HUES48 (cell line): Measurements from ENCODE around the gene DPH1.

Experiments
- H3K27ac ChIP-seq: one replicate; pipeline ENCODE4 v1.7.0; 2013; ENCODE audit warnings: low read depth, low read length, inconsistent platforms
- H3K27me3 ChIP-seq: 2 replicates; pipeline ENCODE4 v1.6.1; 2013; ENCODE audit warnings: mild to moderate bottlenecking, low read length; ENCODE audit not compliant: control insufficient read depth, insufficient read depth
- H3K36me3 ChIP-seq: 2 replicates; pipeline ENCODE4 v1.6.1; 2013; ENCODE audit warnings: low read length; ENCODE audit not compliant: control insufficient read depth, insufficient read depth
- H3K4me1 ChIP-seq: 2 replicates; pipeline ENCODE4 v1.6.1; 2013; ENCODE audit warnings: mild to moderate bottlenecking, low read length; ENCODE audit not compliant: control insufficient read depth, insufficient read depth
- H3K4me3 ChIP-seq: 2 replicates; pipeline ENCODE4 v1.5.1; 2013; ENCODE audit warnings: mild to moderate bottlenecking, low read depth, low read length
- H3K9ac ChIP-seq: 2 replicates; pipeline ENCODE4 v1.6.1; 2013; ENCODE audit warnings: mild to moderate bottlenecking, low read depth, low read length, moderate library complexity
- H3K9me3 ChIP-seq: 2 replicates; pipeline ENCODE4 v1.6.1; 2013; ENCODE audit warnings: low read length; ENCODE audit not compliant: control insufficient read depth, insufficient read depth

Gene DPH1

DNA sequence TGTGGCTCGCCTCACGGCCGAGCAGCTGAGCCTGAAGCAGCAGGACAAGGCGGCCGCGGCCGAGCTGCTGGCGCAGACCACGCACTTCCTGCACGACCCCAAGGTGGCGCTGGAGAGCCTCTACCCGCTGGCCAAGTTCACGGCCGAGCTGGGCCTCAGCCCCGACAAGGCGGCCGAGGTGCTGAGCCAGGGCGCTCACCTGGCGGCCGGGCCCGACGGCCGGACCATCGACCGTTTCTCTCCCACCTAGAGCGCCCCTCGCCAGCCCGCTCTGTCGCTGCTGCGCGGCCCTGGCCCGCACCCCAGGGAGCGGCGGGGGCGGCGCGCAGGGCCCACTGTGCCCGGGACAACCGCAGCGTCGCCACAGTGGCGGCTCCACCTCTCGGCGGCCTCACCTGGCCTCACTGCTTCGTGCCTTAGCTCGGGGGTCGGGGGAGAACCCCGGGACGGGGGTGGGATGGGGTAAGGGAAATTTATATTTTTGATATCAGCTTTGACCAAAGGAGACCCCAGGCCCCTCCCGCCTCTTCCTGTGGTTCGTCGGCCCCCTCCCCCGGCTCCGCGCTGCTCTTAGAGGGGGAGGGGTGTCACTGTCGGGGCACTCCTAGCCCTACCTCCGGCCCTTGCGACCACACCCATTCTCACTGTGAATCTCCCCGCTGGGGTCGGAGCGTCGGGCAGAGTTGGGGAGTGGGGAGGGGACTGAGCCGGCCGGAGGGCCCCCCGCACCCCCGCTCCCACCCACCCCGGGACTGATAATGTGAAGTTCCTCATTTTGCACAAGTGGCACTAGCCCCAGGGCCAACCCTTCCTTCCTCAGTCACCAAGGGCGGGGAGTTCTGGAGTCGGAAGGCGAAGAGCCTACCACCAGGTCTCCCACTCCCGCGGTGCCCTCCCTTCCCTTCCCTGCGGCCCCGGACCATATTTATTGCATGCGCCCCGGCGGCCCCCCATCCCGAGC lies 28.9 kb downstream of the DPH1 start:
- H3K4me1 ChIP-seq, result peaks cover 23% of the 10 kb centered on the region
- no peak overlapping the region for H3K9ac ChIP-seq
- peak overlapping the region; percentile 32; the same call in 1 of the 2 replicates for H3K4me3 ChIP-seq

DNA sequence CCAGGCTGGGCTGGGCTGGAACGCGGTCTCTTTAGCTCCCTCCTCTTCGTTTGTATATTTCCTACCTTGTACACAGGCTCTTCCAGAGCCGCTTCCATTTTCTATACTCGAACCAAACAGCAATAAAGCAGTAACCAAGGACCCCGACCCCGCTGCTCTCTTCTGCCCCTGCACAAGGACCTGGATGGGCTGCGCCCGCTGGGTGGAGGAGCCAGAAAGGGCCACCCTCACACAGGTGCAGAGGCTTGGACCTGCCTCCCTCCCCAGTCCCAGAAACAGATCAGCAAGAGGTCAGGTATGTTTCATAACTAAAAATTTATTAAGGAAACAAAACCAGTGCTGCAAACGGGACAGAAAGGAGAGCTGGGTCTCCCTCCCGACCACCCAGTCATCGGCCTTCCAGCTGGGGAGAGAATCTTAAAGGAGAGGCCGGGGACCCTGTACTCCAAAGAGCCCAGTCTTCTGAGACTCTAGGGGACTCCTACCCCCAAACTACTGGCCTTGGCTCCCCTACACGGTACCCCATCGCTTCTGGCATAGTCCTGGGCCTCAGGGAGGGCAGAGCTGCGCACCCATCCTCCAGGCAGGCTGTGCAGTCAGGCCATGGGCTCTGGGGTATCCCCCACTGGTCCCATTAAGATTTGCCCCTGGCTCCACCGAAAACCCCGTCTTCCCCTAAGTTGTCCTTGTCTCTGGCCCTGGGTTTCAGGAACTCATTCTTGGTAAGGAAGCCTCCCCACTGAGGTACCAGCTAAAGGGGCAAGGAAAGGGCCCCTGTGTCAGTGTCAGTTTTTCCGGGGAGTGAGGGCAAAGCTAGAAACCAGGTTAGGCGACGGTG lies 29.8 kb downstream of the DPH1 start:
- H3K36me3 ChIP-seq, result peaks cover 3% of the 10 kb centered on the region; the same call in 1 of the 2 replicates
- H3K9ac ChIP-seq, result no peak overlapping the region
- H3K4me1 ChIP-seq, result peaks cover 20% of the 10 kb centered on the region
- no peaks in the 10 kb centered on the region for H3K9me3 ChIP-seq
- H3K27me3 ChIP-seq, result peaks cover 56% of the 10 kb centered on the region
- no peak overlapping the region for H3K27ac ChIP-seq
- no peak overlapping the region for H3K4me3 ChIP-seq

More for the DNA sequence above, 28.9 kb downstream of the DPH1 start:
- peaks cover 2% of the 10 kb centered on the region; the same call in 1 of the 2 replicates for H3K36me3 ChIP-seq
- peaks cover 65% of the 10 kb centered on the region for H3K27me3 ChIP-seq
- H3K9me3 ChIP-seq, result no peaks in the 10 kb centered on the region
- H3K27ac ChIP-seq, result no peak overlapping the region

DNA sequence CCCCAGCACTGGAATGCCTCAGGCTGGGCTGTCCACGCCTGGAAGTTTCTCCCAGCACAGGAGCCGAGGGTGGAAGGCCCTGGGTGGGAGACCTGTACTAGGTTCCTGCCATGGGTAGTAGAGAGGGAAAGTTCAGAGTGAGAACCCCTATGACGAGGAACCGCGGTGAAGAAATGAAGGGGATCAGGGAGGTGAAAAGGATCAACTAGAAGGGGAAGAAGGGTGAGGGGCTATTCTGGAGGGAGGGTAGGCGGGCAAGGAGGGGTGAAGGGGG lies 30.4 kb downstream of the DPH1 start:
- Histone ChIP-seq H3K4me1 (peaks cover 19% of the 10 kb centered on the region), H3K36me3 (peaks cover 3% of the 10 kb centered on the region; the same call in 1 of the 2 replicates), H3K27me3 (peaks cover 51% of the 10 kb centered on the region), H3K9ac (no peak overlapping the region), H3K27ac (no peak overlapping the region), H3K4me3 (no peak overlapping the region), H3K9me3 (no peaks in the 10 kb centered on the region)

DNA sequence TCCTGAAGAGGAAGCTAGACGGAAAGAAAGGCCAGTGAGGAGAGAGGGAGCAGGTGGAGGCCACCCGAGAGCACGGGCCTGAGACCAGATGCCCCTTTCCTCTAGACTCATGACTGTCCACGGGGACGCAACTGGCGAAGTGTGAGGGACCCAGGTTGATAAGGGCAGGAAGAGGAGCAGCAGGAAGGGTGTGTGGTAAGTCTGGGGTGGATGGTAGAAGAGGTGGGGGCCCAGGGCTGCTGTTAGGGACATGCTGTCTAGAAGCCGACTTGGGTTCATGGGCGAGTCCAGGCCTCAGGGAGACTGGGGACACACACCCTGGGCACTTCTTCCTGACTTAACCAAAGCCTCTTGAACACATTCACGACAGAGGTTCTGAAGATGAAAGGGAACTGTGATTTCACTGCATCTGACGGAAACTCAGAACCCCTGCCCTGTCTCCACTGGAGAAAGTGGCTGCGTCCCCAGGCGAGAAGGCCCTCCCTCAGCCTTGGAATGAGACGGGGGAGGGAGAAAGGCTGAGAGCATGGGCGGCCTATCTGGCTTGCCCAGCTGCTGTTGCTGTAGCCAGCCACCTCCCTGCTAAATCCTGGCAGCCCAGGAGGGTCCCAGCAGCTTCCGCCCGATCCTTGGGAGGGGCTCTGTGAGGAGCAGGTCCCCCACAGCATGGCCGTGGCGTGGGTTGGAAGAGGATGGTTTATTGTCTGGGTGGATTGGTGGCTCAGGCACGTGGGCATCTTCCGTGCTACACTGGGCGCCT lies 30.9 kb downstream of the DPH1 start:
- Histone ChIP-seq H3K36me3 (peaks cover 3% of the 10 kb centered on the region; the same call in 1 of the 2 replicates), H3K27me3 (peaks cover 45% of the 10 kb centered on the region), H3K4me1 (peaks cover 19% of the 10 kb centered on the region), H3K9me3 (no peaks in the 10 kb centered on the region), H3K4me3 (no peak overlapping the region), H3K9ac (no peak overlapping the region), H3K27ac (no peak overlapping the region)

DNA sequence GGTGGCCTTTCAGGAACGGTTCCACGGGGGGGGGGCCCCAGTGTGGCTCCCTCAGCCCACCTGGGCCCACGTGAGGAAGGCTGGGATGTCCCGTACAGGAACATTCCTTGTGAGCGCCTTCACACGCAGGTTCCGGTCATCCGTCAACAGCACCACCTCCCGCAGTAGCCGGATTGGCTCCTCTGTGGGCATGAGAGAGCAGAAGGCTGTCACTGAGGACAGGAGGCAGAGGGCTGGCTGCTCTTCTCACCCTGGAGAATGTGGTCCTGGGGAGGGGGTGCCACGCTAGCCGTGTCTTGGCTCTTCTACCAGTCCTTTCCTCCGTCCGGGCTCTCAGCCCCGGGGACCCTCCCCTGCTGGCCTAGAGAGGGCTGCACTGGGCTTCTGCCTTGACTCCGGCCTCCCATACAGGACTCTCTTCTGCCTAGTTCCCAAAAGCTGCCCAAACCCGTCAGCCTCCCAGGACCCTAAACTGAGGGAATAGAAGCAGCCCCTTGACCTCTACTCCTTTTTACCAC lies 31.5 kb downstream of the DPH1 start:
- peaks cover 39% of the 10 kb centered on the region for H3K27me3 ChIP-seq
- no peak overlapping the region for H3K27ac ChIP-seq
- H3K4me1 ChIP-seq, result peaks cover 15% of the 10 kb centered on the region
- no peaks in the 10 kb centered on the region for H3K9me3 ChIP-seq
- H3K4me3 ChIP-seq, result no peak overlapping the region
- peaks cover 8% of the 10 kb centered on the region; the same call in 1 of the 2 replicates for H3K36me3 ChIP-seq
- H3K9ac ChIP-seq, result no peak overlapping the region

DNA sequence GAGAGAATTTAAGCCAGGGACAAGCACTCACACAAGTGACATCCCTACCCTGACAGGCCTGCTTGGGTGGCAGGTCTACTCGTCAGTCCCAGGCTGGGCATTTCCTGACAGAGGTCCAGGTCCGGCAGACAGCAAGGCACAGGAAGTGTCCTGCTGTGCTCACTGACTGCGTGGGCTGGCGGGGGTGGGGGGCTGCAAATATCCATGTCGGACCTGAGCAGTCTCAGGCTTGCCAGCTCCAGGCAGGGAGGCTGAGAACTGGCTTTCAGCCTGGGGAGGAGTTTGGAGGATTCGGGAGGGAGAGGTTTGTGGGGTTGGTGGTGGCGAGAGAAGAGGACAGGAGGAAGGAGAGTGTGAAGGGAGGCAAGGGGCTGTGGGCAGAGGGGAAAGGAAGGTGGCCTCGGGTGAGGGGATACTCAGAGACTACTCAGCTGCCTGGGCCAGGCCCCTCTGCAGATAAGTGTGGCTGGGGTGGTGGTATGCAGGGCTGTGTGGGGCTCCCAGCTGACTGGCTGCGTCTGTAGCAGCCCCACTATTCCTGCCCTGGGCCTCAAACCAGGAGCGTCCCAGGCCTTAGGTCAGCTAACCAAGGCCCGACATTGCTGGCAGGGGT lies 32.7 kb downstream of the DPH1 start:
- Histone ChIP-seq H3K27me3 (peaks cover 27% of the 10 kb centered on the region), H3K4me1 (peaks cover 14% of the 10 kb centered on the region), H3K4me3 (no peak overlapping the region), H3K9ac (no peak overlapping the region; the same call in 1 of the 2 replicates), H3K36me3 (peaks cover 10% of the 10 kb centered on the region; the same call in 1 of the 2 replicates), H3K9me3 (no peaks in the 10 kb centered on the region), H3K27ac (peak overlapping the region; percentile 26)

DNA sequence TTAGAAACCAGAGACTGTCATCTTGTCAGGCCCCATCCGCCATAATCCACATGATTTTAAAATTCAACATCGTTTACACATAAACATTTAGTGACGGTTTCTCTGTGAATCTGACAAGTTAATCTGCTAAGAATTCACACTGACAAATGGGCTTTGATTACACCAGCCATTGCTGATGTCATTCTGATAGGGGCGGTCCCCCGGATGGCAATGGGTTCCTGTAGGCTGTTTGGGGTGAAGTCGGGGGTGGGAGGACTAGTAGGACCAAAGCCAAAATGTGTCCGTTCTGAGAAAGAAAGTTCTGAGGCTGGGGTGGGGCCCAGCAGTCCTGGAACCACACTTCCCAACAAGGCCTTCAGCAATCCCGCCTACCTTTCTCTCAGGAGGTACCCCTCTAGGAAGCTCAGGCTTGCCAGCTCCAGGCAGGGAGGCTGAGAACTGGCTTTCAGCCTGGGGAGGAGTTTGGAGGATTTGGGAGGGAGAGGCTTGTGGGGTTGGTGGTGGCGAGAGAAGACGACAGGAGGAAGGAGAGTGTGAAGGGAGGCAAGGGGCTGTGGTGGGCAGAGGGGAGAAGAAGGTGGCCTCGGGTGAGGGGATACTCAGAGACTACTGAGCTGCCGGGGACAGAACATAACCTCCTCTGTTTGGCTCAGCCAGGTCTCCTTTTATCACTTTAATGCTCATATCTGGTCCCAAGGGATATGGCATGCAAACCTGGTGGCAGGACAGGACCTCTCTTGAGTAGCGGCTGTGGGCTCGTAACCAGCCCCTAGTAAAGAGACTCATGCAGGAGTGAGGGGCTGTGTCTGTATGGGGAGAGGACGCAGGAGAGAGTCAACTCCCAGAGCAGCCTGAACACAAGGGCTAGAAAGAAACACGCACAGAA lies 33.6 kb downstream of the DPH1 start:
- no peaks in the 10 kb centered on the region for H3K9me3 ChIP-seq
- H3K9ac ChIP-seq, result no peak overlapping the region
- peak overlapping the region; percentile 26 for H3K27ac ChIP-seq
- peaks cover 10% of the 10 kb centered on the region; the same call in 1 of the 2 replicates for H3K36me3 ChIP-seq
- peaks cover 14% of the 10 kb centered on the region for H3K4me1 ChIP-seq
- H3K27me3 ChIP-seq, result peaks cover 19% of the 10 kb centered on the region
- H3K4me3 ChIP-seq, result no peak overlapping the region

DNA sequence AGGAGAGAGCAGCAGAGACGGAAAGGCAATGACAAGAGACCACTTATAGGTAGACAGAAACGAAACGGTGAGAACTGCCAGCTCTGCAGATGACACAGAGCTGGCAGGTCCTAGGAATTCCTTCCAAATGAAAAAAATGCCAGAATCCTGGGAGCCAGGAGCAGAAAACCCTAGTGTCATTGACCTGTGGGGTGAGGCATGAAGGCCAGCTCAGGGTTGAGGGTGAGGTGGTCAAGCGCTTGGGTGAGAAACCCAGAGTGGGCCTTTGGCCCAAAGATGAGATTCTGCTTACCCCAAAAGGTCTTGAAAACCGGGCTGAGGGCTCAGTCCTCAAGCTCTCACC lies 34.2 kb downstream of the DPH1 start:
- Histone ChIP-seq H3K9me3 (no peaks in the 10 kb centered on the region), H3K4me1 (peaks cover 14% of the 10 kb centered on the region), H3K27ac (no peak overlapping the region), H3K9ac (no peak overlapping the region), H3K27me3 (peaks cover 13% of the 10 kb centered on the region), H3K4me3 (no peak overlapping the region), H3K36me3 (peaks cover 10% of the 10 kb centered on the region; the same call in 1 of the 2 replicates)

DNA sequence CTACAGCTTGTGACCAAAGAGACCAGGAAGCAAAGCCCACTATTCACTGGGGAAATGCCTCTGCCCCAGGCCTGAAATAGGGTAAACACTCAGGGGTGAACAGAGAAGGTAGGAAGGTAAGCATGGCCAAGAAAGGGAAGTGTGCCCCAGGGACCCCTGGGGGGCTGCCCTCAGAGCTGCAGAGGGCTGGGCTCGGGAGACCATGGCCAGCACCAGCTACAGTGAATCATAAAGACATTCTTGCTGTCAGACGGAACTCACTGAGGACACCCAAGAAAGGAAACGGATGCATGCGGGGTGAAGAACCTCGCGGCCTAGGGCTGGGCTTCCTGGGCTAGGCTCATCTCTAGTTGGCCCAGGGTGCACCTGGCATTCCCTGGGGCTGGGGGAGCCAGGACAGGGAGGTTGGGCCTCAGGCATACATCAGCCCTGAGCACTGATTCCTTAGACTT lies 34.6 kb downstream of the DPH1 start:
- Histone ChIP-seq H3K9ac (no peak overlapping the region), H3K27me3 (peaks cover 8% of the 10 kb centered on the region), H3K9me3 (no peaks in the 10 kb centered on the region), H3K27ac (no peak overlapping the region), H3K36me3 (peaks cover 10% of the 10 kb centered on the region; the same call in 1 of the 2 replicates), H3K4me3 (no peak overlapping the region), H3K4me1 (peaks cover 14% of the 10 kb centered on the region)
